PC-3 (cell line): ENCODE measurements around the gene SERTAD3.

ENCODE experiments used
- EZH2 ChIP-seq: fragments of 300-600 bp; sonication (generic); IDR thresholded peaks from one replicate; pipeline ENCODE4 v1.6.1; 2017; ENCODE audit warnings: antibody characterized with exemption, mild to moderate bottlenecking, low read length; ENCODE audit not compliant: unreplicated experiment
- TF ChIP-seq, protein P1 (sequence below): fragments of 300-600 bp; sonication (generic); conservative IDR thresholded peaks from 2 replicates; pipeline ENCODE4 v1.5.1; 2017; ENCODE audit warnings: antibody characterized with exemption, low read depth, mild to moderate bottlenecking, low read length

DNA sequence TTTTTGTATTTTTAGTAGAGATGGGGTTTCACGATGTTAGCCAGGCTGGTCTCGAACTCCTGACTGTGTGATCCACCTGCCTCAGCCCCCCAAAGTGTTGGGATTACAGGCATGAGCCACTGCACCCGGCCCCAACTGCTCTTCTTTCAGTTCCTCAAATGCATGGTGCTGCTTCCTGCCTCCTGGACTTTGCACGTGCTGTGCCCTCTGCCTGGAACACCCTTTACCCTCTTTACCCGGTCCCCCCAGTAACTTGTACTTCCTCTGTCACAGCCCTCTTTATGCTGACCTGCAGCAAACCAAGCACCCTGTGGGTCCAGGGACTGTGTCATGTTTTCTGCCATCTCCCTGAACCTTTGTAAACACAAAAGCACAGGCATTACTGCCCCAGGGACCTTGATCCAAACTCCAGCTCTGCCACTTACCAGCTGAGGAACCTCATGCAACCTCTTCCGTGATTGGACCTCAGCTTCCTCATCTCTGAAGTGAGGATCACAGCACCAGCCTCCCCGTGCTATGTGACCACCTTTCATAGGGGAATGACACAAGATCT is 17.6 kb upstream of the SERTAD3 start:
- TF ChIP-seq, protein P1, sequence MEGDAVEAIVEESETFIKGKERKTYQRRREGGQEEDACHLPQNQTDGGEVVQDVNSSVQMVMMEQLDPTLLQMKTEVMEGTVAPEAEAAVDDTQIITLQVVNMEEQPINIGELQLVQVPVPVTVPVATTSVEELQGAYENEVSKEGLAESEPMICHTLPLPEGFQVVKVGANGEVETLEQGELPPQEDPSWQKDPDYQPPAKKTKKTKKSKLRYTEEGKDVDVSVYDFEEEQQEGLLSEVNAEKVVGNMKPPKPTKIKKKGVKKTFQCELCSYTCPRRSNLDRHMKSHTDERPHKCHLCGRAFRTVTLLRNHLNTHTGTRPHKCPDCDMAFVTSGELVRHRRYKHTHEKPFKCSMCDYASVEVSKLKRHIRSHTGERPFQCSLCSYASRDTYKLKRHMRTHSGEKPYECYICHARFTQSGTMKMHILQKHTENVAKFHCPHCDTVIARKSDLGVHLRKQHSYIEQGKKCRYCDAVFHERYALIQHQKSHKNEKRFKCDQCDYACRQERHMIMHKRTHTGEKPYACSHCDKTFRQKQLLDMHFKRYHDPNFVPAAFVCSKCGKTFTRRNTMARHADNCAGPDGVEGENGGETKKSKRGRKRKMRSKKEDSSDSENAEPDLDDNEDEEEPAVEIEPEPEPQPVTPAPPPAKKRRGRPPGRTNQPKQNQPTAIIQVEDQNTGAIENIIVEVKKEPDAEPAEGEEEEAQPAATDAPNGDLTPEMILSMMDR: no peak
- no peak for TF ChIP-seq EZH2
